Neural crest cell (in vitro differentiated cells): Measurements from ENCODE around the gene TDRD5. TPM values are rescaled to one million over a fixed set of nuclear protein-coding genes. Genes with fewer than 3 reads are reported as not detected.

Source experiments
- DNase-seq: peaks from one replicate; pipeline ENCODE4 v3.0.0; 2021; ENCODE audit warnings: low read depth, mixed read lengths, low spot score
- H3K27ac Mint-ChIP-seq: one replicate; pipeline ENCODE4 v1.8.0; 2021; ENCODE audit warnings: mild to moderate bottlenecking, mixed read lengths; ENCODE audit not compliant: unreplicated experiment
- H3K27me3 Mint-ChIP-seq: 2 replicates; pipeline ENCODE4 v1.8.0; 2021; ENCODE audit warnings: low read depth, mild to moderate bottlenecking, mixed read lengths
- H3K36me3 Mint-ChIP-seq: 2 replicates; pipeline ENCODE4 v1.8.0; 2021; ENCODE audit warnings: low read depth, mild to moderate bottlenecking, mixed read lengths
- H3K4me1 Mint-ChIP-seq: 2 replicates; pipeline ENCODE4 v1.8.0; 2021; ENCODE audit warnings: mixed read lengths
- H3K4me3 Mint-ChIP-seq: one replicate; pipeline ENCODE4 v1.8.0; 2021; ENCODE audit warnings: mild to moderate bottlenecking, mixed read lengths
- H3K9me3 Mint-ChIP-seq: 2 replicates; pipeline ENCODE4 v1.8.0; 2021; ENCODE audit warnings: mixed read lengths
- CTCF ChIP-seq: fragments of 200-600 bp; sonication (generic); conservative IDR thresholded peaks from 2 replicates; pipeline ENCODE4 v1.5.0; 2021; ENCODE audit warnings: antibody characterized with exemption, mild to moderate bottlenecking
- total RNA-seq: library from RNA; stranded (reverse); gene quantifications from 2 replicates; pipeline ENCODE4 v1.2.1, GENCODE V29; 2021

Gene TDRD5
- total RNA-seq, 1 donor from 2014 or later: not detected

GRCh38 chr1:179550746-179551682 is 40.6 kb upstream of the TDRD5 start:
- no peak for DNase-seq
- H3K4me1 Mint-ChIP-seq: no peaks in the 10 kb centered on the region
- peaks cover 2% of the 10 kb centered on the region for H3K27me3 Mint-ChIP-seq
- no peaks in the 10 kb centered on the region for H3K9me3 Mint-ChIP-seq
- no peak overlapping the region for H3K27ac Mint-ChIP-seq
- TF ChIP-seq CTCF: no peak
- H3K4me3 Mint-ChIP-seq: no peak overlapping the region
- H3K36me3 Mint-ChIP-seq: no peaks in the 10 kb centered on the region

- no peak for DNase-seq
- Mint-ChIP-seq H3K4me3 (no peak overlapping the region), H3K9me3 (no peaks in the 10 kb centered on the region), H3K36me3 (no peaks in the 10 kb centered on the region), H3K4me1 (no peaks in the 10 kb centered on the region), H3K27ac (no peak overlapping the region), H3K27me3 (peaks cover 4% of the 10 kb centered on the region)
- TF ChIP-seq CTCF: no peak
Measured at GRCh38 chr1:179554427-179554826, 37.2 kb upstream of the TDRD5 start.

GRCh38 chr1:179558078-179558477 is 33.6 kb upstream of the TDRD5 start:
- H3K27me3 Mint-ChIP-seq: peaks cover 4% of the 10 kb centered on the region
- no peak for TF ChIP-seq CTCF
- no peak overlapping the region for H3K27ac Mint-ChIP-seq
- no peak for DNase-seq
- H3K4me1 Mint-ChIP-seq: no peaks in the 10 kb centered on the region
- H3K9me3 Mint-ChIP-seq: no peaks in the 10 kb centered on the region
- H3K4me3 Mint-ChIP-seq: no peak overlapping the region
- no peaks in the 10 kb centered on the region for H3K36me3 Mint-ChIP-seq

GRCh38 chr1:179575497-179576314 is 15.9 kb upstream of the TDRD5 start, which contains the start of gene NPHS2:
TSS of gene NPHS2 (minus strand) at chr1:179575948. CDS start at chr1:179575864, 84 bp downstream.
- peaks cover 5% of the 10 kb centered on the region for H3K4me1 Mint-ChIP-seq
- H3K27me3 Mint-ChIP-seq: peaks cover 66% of the 10 kb centered on the region
- peaks cover 3% of the 10 kb centered on the region for H3K9me3 Mint-ChIP-seq
- DNase-seq: no peak
- peak within 1 kb of the TSS; percentile 6 for H3K4me3 Mint-ChIP-seq
- no peak within 1 kb of the TSS for H3K27ac Mint-ChIP-seq
- TF ChIP-seq CTCF: no peak
- H3K36me3 Mint-ChIP-seq: no peaks in the 10 kb centered on the region

- peaks cover 3% of the 10 kb centered on the region for H3K9me3 Mint-ChIP-seq
- no peaks in the 10 kb centered on the region for H3K36me3 Mint-ChIP-seq
- DNase-seq: no peak
- no peak for TF ChIP-seq CTCF
- peaks cover 66% of the 10 kb centered on the region for H3K27me3 Mint-ChIP-seq
- peak overlapping the region; percentile 6 for H3K4me3 Mint-ChIP-seq
- peaks cover 5% of the 10 kb centered on the region for H3K4me1 Mint-ChIP-seq
- H3K27ac Mint-ChIP-seq: no peak overlapping the region
Measured at GRCh38 chr1:179576509-179576908, 15.1 kb upstream of the TDRD5 start.
